KMS-11 (cell line): Measurements from ENCODE around the gene CNPY1.
"Not testable (repeated sequence)": the region's sequence is repeated elsewhere in the genome, so short reads cannot be mapped to it uniquely, and the experiment has no call there.

ENCODE experiments used
- H2AFZ ChIP-seq: fragments of 200-600 bp; sonication (generic); 2 replicates; pipeline ENCODE4 v1.6.1; 2016; ENCODE audit warnings: antibody characterized with exemption, mixed run types, low read depth
- H3K27ac ChIP-seq: fragments of 200-600 bp; sonication (generic); 2 replicates; pipeline ENCODE4 v1.6.1; 2016; ENCODE audit warnings: mild to moderate bottlenecking, mixed run types
- H3K27me3 ChIP-seq: fragments of 200-600 bp; sonication (generic); 2 replicates; pipeline ENCODE4 v1.6.1; 2017; ENCODE audit warnings: mild to moderate bottlenecking, low read depth, mixed run types, moderate library complexity; ENCODE audit not compliant: insufficient read depth
- H3K36me3 ChIP-seq: fragments of 200-600 bp; sonication (generic); 2 replicates; pipeline ENCODE4 v1.6.1; 2017; ENCODE audit warnings: mild to moderate bottlenecking, mixed run types; ENCODE audit not compliant: insufficient read depth
- H3K4me1 ChIP-seq: fragments of 200-600 bp; sonication (generic); 2 replicates; pipeline ENCODE4 v1.6.1; 2016; ENCODE audit warnings: mild to moderate bottlenecking, low read depth, mixed run types; ENCODE audit not compliant: poor library complexity, severe bottlenecking
- H3K4me2 ChIP-seq: fragments of 200-600 bp; sonication (generic); 2 replicates; pipeline ENCODE4 v1.7.0; 2016; ENCODE audit warnings: mild to moderate bottlenecking, mixed run types
- H3K4me3 ChIP-seq: fragments of 200-600 bp; sonication (generic); IDR thresholded peaks from 2 replicates; pipeline ENCODE4 v1.6.1; 2017; ENCODE audit warnings: low read depth, low read length, mixed read lengths; ENCODE audit not compliant: insufficient read depth
- H3K79me2 ChIP-seq: fragments of 200-600 bp; sonication (generic); 2 replicates; pipeline ENCODE4 v1.6.1; 2016; ENCODE audit warnings: low read depth, mixed run types; ENCODE audit not compliant: insufficient read depth
- H3K9ac ChIP-seq: fragments of 200-600 bp; sonication (generic); 2 replicates; pipeline ENCODE4 v1.6.1; 2016; ENCODE audit warnings: mild to moderate bottlenecking, mixed run types
- H4K20me1 ChIP-seq: fragments of 200-600 bp; sonication (generic); 2 replicates; pipeline ENCODE4 v1.6.1; 2016; ENCODE audit warnings: mild to moderate bottlenecking, mixed run types; ENCODE audit not compliant: insufficient read depth
- TF ChIP-seq, protein P1 (sequence below): fragments of 200-600 bp; sonication (generic); conservative IDR thresholded peaks from 2 replicates; pipeline ENCODE4 v1.6.1; 2017; ENCODE audit warnings: low read depth, mild to moderate bottlenecking, antibody characterized with exemption, low read length, moderate library complexity, mixed read lengths

CNPY1 gene

DNA sequence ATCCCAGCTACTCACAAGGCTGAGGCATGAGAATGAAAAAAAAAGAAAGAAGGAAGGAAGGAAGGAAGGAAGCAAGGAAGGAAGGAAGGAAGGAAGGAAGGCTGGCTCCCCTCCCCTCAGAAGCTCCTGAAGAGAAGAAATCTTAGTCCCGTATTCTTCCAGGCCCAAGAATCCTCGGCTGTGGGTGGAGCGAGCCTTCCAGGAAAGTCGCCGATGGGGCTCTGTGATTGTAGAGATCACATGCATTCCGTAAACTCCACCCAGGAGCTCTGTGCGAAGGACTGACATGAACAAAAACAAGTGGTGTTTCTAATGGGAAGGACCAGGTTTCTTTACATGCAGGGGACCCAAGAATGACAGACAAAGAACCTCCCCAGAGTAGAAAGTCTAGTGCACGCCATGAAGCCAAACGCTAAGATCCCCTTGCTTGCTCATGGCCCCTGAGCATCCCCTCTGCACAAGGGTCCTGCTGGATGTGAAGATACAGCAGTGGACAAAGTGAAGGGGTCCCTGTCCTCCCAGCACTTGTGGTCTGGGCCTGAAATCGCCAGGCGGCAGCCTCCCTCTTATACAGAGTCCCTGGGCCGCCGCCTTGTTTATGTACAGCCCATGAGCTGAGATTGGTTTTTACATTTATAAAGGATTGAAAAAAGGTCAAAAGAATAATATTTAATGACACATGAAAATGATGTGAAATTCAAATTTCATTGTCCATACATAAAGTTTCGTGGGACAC is 25.2 kb downstream of the CNPY1 start:
- Histone ChIP-seq H3K36me3 (no peaks in the 10 kb centered on the region), H4K20me1 (no peaks in the 10 kb centered on the region), H3K4me2 (no peak overlapping the region), H3K4me1 (no peaks in the 10 kb centered on the region), H3K9ac (no peak overlapping the region), H3K27me3 (no peaks in the 10 kb centered on the region; the same call in 1 of the 2 replicates), H3K4me3 (no peak overlapping the region), H3K27ac (no peak overlapping the region), H3K79me2 (no peaks in the 10 kb centered on the region), H2AFZ (no peak overlapping the region)
- TF ChIP-seq, protein P1, sequence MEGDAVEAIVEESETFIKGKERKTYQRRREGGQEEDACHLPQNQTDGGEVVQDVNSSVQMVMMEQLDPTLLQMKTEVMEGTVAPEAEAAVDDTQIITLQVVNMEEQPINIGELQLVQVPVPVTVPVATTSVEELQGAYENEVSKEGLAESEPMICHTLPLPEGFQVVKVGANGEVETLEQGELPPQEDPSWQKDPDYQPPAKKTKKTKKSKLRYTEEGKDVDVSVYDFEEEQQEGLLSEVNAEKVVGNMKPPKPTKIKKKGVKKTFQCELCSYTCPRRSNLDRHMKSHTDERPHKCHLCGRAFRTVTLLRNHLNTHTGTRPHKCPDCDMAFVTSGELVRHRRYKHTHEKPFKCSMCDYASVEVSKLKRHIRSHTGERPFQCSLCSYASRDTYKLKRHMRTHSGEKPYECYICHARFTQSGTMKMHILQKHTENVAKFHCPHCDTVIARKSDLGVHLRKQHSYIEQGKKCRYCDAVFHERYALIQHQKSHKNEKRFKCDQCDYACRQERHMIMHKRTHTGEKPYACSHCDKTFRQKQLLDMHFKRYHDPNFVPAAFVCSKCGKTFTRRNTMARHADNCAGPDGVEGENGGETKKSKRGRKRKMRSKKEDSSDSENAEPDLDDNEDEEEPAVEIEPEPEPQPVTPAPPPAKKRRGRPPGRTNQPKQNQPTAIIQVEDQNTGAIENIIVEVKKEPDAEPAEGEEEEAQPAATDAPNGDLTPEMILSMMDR, result no peak

DNA sequence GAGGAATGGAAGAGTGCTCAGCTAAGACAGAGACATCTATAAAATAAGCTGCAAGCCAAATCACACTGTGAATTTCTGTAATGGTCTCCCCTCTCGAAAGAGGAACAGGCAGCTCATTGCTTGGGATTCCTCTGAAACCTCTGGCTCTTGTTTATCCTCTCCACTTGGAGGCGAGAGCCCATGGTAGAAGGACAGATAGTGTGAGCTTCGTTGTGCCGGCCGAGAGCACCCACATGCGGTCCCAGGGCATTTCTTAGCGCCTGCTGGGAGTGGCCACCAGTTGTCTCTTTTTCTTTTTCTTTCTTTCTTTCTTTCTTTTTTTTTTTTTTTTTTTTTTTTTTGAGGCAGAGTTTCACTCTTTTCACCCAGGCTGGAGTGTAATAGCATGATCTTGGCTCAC is 26.2 kb downstream of the CNPY1 start:
- H3K36me3 ChIP-seq, result no peaks in the 10 kb centered on the region
- H3K27me3 ChIP-seq, result no peaks in the 10 kb centered on the region; the same call in 1 of the 2 replicates
- H3K79me2 ChIP-seq, result no peaks in the 10 kb centered on the region
- TF ChIP-seq, protein P1, result no peak
- H3K27ac ChIP-seq, result no peak overlapping the region
- no peak overlapping the region for H3K4me2 ChIP-seq
- H3K9ac ChIP-seq, result no peak overlapping the region
- no peaks in the 10 kb centered on the region for H3K4me1 ChIP-seq
- H2AFZ ChIP-seq, result no peak overlapping the region
- H4K20me1 ChIP-seq, result no peaks in the 10 kb centered on the region
- H3K4me3 ChIP-seq, result no peak overlapping the region

DNA sequence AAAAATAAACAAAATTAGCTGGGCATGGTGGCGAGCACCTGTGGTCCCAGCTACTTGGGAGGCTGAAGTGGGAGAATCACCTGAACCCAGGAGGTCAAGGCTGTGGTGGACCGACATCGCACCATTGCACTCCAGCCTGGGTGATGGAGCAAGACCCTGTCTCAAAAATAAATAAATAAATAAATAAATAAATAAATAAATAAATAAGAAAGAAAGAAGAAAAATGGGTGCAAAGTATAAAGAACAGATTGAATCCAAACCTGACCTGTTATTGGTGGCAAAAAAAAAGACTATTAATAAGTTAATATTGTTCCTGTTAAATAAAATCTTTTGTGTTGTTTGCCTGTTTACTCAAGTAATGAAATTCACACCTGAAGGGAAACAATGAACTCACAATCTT is 27.0 kb downstream of the CNPY1 start:
- not testable (repeated sequence) for H3K4me3 ChIP-seq, H3K27me3 ChIP-seq, H2AFZ ChIP-seq, H3K79me2 ChIP-seq, H3K4me2 ChIP-seq, H4K20me1 ChIP-seq, H3K36me3 ChIP-seq, H3K9ac ChIP-seq, H3K4me1 ChIP-seq, H3K27ac ChIP-seq

DNA sequence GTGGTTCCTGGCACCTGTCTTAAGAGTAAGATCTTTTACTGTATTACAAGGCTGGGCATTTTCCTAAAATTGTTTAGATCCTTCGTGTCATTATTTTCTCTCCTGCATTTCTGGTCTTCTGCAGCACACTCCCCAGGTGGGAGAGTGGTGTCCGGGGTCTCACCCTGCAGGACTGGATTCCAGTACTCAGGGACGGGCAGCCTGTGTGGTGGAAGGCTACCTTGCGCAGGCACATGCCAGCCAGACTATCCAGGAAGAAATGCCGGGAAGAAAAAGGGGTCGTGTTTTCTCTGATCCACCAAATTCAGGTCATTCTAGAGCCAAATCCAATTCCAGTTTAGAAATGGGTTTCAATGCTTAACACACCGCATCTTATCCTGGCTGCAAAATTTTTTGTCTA is 27.7 kb downstream of the CNPY1 start:
- Histone ChIP-seq H3K27ac (no peak overlapping the region), H3K4me3 (no peak overlapping the region), H3K9ac (no peak overlapping the region), H3K4me2 (no peak overlapping the region), H3K79me2 (no peaks in the 10 kb centered on the region), H2AFZ (no peak overlapping the region), H3K36me3 (no peaks in the 10 kb centered on the region), H4K20me1 (no peaks in the 10 kb centered on the region), H3K4me1 (no peaks in the 10 kb centered on the region), H3K27me3 (no peaks in the 10 kb centered on the region; the same call in 1 of the 2 replicates)
- TF ChIP-seq, protein P1, result no peak

DNA sequence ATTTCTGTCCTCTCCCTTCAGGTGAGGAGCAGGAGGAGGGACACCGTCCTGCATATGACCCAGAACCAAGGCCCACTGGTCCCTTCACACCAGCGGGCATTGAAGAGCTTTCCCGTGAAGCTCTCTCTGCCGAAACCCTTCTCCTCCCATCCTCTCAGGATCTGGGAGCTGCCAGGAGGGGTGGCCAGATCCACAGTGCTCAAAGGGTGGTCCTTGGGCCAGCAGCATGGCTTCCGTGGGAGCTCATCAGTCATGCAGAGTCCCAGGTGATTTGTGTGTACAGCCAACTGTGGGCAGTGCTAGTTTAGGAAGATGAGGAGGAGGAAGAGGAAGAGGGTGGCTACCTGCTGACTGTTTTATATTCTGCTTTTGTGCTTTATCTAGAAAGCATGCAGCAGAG is 28.4 kb downstream of the CNPY1 start:
- Histone ChIP-seq H3K79me2 (no peaks in the 10 kb centered on the region), H2AFZ (no peak overlapping the region), H3K27ac (no peak overlapping the region), H3K4me3 (no peak overlapping the region), H3K9ac (no peak overlapping the region), H3K27me3 (no peaks in the 10 kb centered on the region; the same call in 1 of the 2 replicates), H4K20me1 (no peaks in the 10 kb centered on the region), H3K36me3 (no peaks in the 10 kb centered on the region), H3K4me2 (no peak overlapping the region), H3K4me1 (no peaks in the 10 kb centered on the region)
- TF ChIP-seq, protein P1, result no peak
